ENCODE data around the gene SLC35F3.

GRCh38 chr1:233965856-233966255 is 61.4 kb downstream of the SLC35F3 start:
- TF ChIP-seq CTCF (conservative IDR thresholded peaks at IDR 0.05; ENCODE audit: low read depth, low read length) (no peak), EZH2 (IDR thresholded peaks at IDR 0.05; ENCODE audit: borderline replicate concordance, low read depth, low read length, poor library complexity, severe bottlenecking) (no peak)
